Measurements from ENCODE around the gene CMAS.
A peak's percentile ranks its signal among the peaks of the same experiment; 100 is the strongest.
"Not testable (repeated sequence)": the region's sequence is repeated elsewhere in the genome, so short reads cannot be mapped to it uniquely, and the experiment has no call there.

Gene CMAS

DNA sequence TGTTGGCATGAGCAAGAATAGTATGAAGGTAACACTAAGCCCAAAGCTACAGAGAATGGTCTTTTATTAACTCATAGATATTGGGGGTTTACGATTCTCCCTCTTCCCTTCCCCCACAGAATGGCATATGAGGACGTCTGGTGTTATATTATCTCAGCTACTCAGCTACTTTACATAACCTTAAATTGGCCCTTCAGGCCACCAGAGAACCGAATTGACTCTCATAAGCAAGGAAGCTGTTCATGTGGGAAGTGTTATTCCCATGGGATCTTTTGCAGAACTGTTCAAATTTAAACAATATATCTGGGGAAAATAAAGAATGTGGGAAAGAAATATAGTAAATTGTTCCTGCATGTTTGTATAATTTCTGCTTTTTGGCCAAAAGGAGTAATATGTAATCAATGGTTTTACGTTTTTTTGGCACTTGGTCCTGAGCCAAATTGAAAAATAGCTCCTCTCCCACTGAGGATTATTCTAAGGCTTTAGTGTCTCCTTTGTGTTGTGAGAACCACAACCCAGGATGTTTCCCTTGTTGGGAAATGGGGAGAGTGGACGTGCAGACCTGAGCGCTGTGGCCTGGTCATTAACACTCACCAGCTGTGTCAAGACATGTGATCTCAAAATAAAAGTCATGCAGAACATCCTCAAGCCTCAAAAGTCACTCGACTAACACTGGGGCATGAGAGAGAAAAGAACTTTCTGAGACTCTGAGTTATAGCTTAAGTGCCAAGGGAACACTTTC, 31.8 kb upstream of the CMAS start:
- TF ChIP-seq, protein P1, sequence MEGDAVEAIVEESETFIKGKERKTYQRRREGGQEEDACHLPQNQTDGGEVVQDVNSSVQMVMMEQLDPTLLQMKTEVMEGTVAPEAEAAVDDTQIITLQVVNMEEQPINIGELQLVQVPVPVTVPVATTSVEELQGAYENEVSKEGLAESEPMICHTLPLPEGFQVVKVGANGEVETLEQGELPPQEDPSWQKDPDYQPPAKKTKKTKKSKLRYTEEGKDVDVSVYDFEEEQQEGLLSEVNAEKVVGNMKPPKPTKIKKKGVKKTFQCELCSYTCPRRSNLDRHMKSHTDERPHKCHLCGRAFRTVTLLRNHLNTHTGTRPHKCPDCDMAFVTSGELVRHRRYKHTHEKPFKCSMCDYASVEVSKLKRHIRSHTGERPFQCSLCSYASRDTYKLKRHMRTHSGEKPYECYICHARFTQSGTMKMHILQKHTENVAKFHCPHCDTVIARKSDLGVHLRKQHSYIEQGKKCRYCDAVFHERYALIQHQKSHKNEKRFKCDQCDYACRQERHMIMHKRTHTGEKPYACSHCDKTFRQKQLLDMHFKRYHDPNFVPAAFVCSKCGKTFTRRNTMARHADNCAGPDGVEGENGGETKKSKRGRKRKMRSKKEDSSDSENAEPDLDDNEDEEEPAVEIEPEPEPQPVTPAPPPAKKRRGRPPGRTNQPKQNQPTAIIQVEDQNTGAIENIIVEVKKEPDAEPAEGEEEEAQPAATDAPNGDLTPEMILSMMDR (IDR thresholded peaks at IDR 0.05; ENCODE audit: low read depth, low read length) = no peak
- no peak for DNase-seq (ENCODE audit: low read depth, low spot score)
- H3K4me3 ChIP-seq (ENCODE audit: low read depth, low read length) = no peak overlapping the region
- in situ Hi-C loops (cut with HindIII; ENCODE audit: low sequenced_read_pairs) = no loop called here

DNA sequence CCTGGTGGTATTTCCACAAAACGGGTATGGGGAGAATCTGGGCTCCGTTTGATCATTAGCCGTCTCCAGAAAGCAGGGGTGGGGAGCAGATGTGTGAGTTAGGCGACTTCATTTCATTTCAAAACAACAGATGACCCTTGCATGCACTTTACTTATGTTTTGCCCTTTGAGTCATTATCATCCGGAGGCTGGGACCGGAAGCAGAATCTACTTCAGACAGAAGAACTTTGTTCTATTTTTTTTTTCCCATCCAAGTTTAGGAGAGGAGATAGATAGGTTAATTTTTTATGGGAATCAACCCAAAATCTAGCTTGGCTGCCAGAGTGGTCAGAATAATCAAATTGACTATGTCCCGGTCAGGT, 31.3 kb upstream of the CMAS start:
- no peak for DNase-seq (ENCODE audit: low read depth, low spot score)
- TF ChIP-seq, protein P1 (IDR thresholded peaks at IDR 0.05; ENCODE audit: low read depth, low read length) = no peak
- no peak overlapping the region for H3K4me3 ChIP-seq (ENCODE audit: low read depth, low read length)
- in situ Hi-C loops (cut with HindIII; ENCODE audit: low sequenced_read_pairs) = no loop called here

DNA sequence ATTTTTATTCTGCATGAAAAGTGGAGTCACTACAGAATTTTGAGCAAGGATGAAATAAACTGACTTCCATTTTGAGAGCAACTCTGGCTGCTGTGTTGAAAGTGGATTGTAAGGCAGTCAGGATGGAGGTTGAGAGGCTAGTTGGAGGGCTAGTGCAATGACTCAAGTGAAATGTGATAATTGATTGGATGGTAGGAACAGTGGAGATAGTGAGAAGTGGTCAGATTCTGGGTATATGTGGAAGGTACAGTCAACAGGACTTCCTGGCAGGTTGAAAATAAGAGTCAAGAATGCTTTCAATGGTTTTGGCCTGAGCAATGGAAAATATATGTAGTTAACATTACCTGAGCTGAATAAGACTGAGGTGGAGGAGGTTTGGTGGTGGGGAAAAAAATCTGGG, 29.0 kb upstream of the CMAS start:
- TF ChIP-seq, protein P1 (IDR thresholded peaks at IDR 0.05; ENCODE audit: low read depth, low read length) = no peak
- no peak overlapping the region for H3K4me3 ChIP-seq (ENCODE audit: low read depth, low read length)
- in situ Hi-C loops (cut with HindIII; ENCODE audit: low sequenced_read_pairs) = no loop called here
- DNase-seq (ENCODE audit: low read depth, low spot score) = no peak

DNA sequence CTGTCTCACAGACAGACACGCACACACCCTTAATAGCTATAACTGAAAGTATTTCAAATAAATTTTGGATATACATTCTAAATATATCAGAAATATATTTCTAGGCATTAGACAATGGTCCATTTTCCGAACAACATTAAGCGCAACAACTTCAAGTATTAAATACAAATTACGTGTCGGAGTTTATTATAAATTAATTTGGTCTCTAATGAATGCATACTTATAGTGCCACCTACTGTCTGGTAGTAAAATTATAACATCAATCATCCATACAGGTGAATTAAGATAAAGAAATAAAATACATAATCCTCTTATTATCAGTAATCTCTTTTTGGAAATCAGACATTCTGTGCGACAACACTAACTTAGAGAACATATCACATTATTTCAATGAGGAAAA, 27.2 kb upstream of the CMAS start:
- TF ChIP-seq, protein P1 (IDR thresholded peaks at IDR 0.05; ENCODE audit: low read depth, low read length) = peak; percentile 28
- DNase-seq (ENCODE audit: low read depth, low spot score) = peak; percentile 1
- in situ Hi-C loops (cut with HindIII; ENCODE audit: low sequenced_read_pairs) = no loop called here
- H3K4me3 ChIP-seq (ENCODE audit: low read depth, low read length) = no peak overlapping the region

DNA sequence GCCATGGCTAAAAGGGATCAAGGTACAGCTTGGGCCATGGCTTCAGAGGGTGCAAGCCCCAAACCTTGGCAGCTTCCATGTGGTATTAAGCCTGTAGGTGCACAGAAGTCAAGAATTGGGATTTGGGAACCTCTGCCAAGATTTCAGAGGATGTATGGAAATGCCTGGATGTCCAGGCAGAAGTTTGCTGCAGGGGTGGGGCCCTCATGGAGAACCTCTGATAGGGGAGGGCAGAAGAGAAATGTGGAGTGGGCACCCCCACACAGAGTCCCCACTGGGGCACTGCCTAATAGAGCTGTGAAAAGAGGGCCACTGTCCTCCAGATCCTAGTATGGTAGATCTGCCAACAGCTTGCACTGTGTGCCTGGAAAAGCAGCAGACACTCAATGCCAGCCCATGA, 22.5 kb upstream of the CMAS start:
- H3K4me3 ChIP-seq (ENCODE audit: low read depth, low read length); DNase-seq (ENCODE audit: low read depth, low spot score); in situ Hi-C loops (cut with HindIII; ENCODE audit: low sequenced_read_pairs): not testable (repeated sequence)

DNA sequence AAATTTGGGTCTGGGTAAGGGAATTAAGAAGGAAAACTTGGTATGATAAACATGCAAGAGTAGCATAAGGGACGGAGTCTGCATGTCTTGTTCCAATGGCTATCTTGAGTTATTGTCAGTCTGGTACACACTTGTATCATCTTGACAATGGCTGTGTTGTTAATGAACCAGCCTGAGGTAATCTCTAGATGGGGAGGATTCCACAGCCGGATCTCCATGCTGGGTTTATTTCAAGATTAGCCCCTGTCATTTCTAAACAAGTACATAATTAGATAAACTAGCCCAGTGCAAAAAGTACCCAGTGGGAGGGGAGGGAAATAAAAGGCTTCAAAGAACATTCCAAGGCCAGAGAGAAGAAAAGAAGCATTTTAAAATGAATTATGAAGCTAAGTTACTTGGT, 16.5 kb upstream of the CMAS start:
- in situ Hi-C loops (cut with HindIII; ENCODE audit: low sequenced_read_pairs) = no loop called here
- TF ChIP-seq, protein P1 (IDR thresholded peaks at IDR 0.05; ENCODE audit: low read depth, low read length) = no peak
- H3K4me3 ChIP-seq (ENCODE audit: low read depth, low read length) = no peak overlapping the region
- DNase-seq (ENCODE audit: low read depth, low spot score) = no peak

DNA sequence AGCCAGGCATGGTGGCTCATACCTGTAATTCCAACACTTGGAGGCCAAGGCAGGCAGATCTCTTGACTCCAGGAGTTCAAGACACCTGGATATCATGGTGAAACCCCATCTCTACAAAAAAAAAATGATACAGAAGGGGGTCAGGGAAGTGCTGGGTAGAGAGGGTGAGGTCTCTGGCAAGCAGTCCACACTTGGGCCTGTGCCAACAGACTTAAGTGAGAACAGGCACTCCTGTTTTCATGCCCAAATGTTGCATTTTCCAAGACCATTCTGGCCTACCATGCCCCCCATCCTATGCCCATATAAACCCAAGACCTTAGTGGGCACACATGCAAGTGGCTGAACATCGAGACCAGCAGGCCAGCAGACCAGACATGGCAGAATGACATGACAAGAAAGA, 16.0 kb upstream of the CMAS start:
- in situ Hi-C loops (cut with HindIII; ENCODE audit: low sequenced_read_pairs) = no loop called here
- no peak for DNase-seq (ENCODE audit: low read depth, low spot score)
- TF ChIP-seq, protein P1 (IDR thresholded peaks at IDR 0.05; ENCODE audit: low read depth, low read length) = no peak
- no peak overlapping the region for H3K4me3 ChIP-seq (ENCODE audit: low read depth, low read length)
